Aorta (tissue), 5 donors: ENCODE data around the gene RBBP6. TPM values are rescaled to one million over a fixed set of nuclear protein-coding genes. Genes with fewer than 3 reads are reported as not detected.
A peak's percentile ranks its signal among the peaks of the same experiment; 100 is the strongest.

Experiments used
- ATAC-seq: fragments of 200-7000 bp; cut with Tn5 transposase; one replicate; pipeline ENCODE4 v1.9.1; 2022; ENCODE audit warnings: moderate library complexity; ENCODE audit not compliant: low FRiP score
- DNase-seq, 2 donors: peaks; one replicate each; pipeline ENCODE4 v3.0.0-alpha.2; 2020
- H3K27ac ChIP-seq, 2 donors: one replicate each; pipeline ENCODE4 v1.5.1; 2013; ENCODE audit warnings: low read length in 2 of 2, mild to moderate bottlenecking in 2 of 2, moderate library complexity in 2 of 2, control low read depth in 1 of 2, inconsistent platforms in 1 of 2, low read depth in 1 of 2
- H3K27me3 ChIP-seq, 2 donors: one replicate each; pipeline ENCODE4 v1.6.1; 2013; ENCODE audit warnings: control low read depth in 1 of 2, low read length in 1 of 2, mild to moderate bottlenecking in 1 of 2, moderate library complexity in 1 of 2; ENCODE audit not compliant: insufficient read depth in 2 of 2, control insufficient read depth in 1 of 2
- H3K36me3 ChIP-seq, 2 donors: one replicate each; pipeline ENCODE4 v1.6.1; 2013; ENCODE audit warnings: control low read depth in 1 of 2, low read length in 1 of 2, mild to moderate bottlenecking in 1 of 2; ENCODE audit not compliant: insufficient read depth in 2 of 2, control insufficient read depth in 1 of 2
- H3K4me1 ChIP-seq, 2 donors: one replicate each; pipeline ENCODE4 v1.6.1; 2013; ENCODE audit warnings: low read length in 2 of 2, control low read depth in 1 of 2, mild to moderate bottlenecking in 1 of 2, moderate library complexity in 1 of 2; ENCODE audit not compliant: insufficient read depth in 2 of 2, control insufficient read depth in 1 of 2
- H3K4me3 ChIP-seq, 2 donors: one replicate each; pipeline ENCODE4 v1.5.1; 2013; ENCODE audit warnings: low read length in 2 of 2, control low read depth in 1 of 2, mild to moderate bottlenecking in 1 of 2
- H3K9me3 ChIP-seq: one replicate; pipeline ENCODE4 v1.6.1; 2013; ENCODE audit warnings: mild to moderate bottlenecking, low read length; ENCODE audit not compliant: control insufficient read depth
- WGBS, 2 donors: extraction: QIAGEN DNeasy Blood & Tissue Kit; methylation state at CpG; one replicate each; pipeline ENCODE4 v1.1.7; 2013; 5-methylcytosine and 5-hydroxymethylcytosine counted together
- intact Hi-C, 2 donors: fragments of 100-400 bp; cut with DNase I; formaldehyde crosslinking; loops; one replicate each; pipeline versions ENCODE4 v1.14.2 to v1.15.0; 2022
- polyA plus RNA-seq, 2 donors: library from polyadenylated mRNA; stranded (reverse); fragments of 200-250 nt; gene quantifications; one replicate each; pipeline ENCODE4 v1.2.3, GENCODE V29; 2013
- total RNA-seq, 2 donors: library from RNA; stranded (reverse); fragmentation: NEBNext Ultra II Directional; extraction: Animal tissue kit (Norgen Biotek cat#: 25700); gene quantifications; one replicate each; pipeline ENCODE4 v1.2.1, GENCODE V29; 2021
- donor health status: healthy with polysubstance abuse.
- donor health status: Bipolar disorder and iron deficiency.
- donor health status: DM: no; HTN: no; CAD: no.
- donor health status: DM: no; HTN: no; CAD: no.
- donor health status: DM: yes; HTN: yes; CAD: no.

The RBBP6 gene
- total and polyA plus RNA-seq, 4 donors: 11.9 to 65.8 (median 54.0) TPM

DNA sequence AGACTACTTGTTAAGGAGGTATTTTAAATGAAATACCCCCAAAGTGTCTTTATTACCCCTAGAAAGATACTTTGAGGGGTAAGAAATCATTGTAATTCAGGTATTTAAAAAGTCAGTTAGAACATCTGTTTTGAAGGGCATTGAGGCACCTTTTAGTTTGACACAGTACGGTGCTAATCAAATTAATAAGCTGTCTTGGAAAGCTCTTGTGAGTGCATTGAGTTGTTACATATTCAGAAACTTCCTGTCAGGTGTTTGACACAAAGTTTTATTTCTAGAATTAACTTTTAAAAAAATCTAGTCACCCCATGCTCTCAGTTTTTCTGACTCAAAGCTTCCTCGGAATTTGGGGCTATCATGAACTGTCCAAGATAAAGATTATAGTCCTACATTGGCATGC is 4.6 kb downstream of the RBBP6 start:
- WGBS, 2 donors: 10 to 12% methylated on average over 2 of the region's 2 CpGs
- H3K9me3 ChIP-seq: no peaks in the 10 kb centered on the region
- H3K4me3 ChIP-seq: peak overlapping the region in 1 of 2 donors; percentile 21
- intact Hi-C loops: no loop called here
- H3K27me3 ChIP-seq: no peaks in the 10 kb centered on the region
- no peaks in the 10 kb centered on the region for H3K4me1 ChIP-seq
- H3K27ac ChIP-seq: no peak overlapping the region
- ATAC-seq (no peak), DNase-seq (no peak)
- no peaks in the 10 kb centered on the region for H3K36me3 ChIP-seq

DNA sequence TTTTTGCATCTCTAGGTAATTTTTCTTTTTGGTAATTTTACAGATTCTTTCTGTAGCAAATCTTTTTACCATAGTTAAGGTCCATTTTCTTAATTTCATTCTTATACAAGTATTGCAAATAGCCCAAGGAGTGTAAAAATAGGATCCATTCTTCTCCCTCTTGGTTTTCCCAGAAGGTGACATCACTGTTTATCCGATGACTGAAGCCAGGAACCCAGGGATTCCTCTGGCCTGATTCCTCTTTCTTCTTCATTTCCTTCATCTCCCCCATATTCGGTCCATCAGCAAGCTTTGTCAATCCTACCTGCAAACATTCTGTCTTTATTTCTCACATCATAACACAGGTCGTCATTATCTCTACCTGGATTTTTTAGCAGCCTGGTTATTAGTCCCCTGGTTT is 5.3 kb downstream of the RBBP6 start:
- ATAC-seq (no peak), DNase-seq (no peak)
- no peaks in the 10 kb centered on the region for H3K4me1 ChIP-seq
- no peaks in the 10 kb centered on the region for H3K9me3 ChIP-seq
- H3K36me3 ChIP-seq: no peaks in the 10 kb centered on the region
- WGBS, 2 donors: 24 to 27% methylated on average over 3 of the region's 3 CpGs
- intact Hi-C loops: no loop called here
- no peaks in the 10 kb centered on the region for H3K27me3 ChIP-seq
- no peak overlapping the region for H3K4me3 ChIP-seq
- H3K27ac ChIP-seq: no peak overlapping the region

GRCh38 chr16:24550295-24550694 is 10.9 kb downstream of the RBBP6 start:
- no peaks in the 10 kb centered on the region for H3K9me3 ChIP-seq
- no peak overlapping the region for H3K27ac ChIP-seq
- no peak for ATAC-seq
- no peak for DNase-seq
- H3K27me3 ChIP-seq: no peaks in the 10 kb centered on the region
- whole genome bisulfite sequencing, 2 donors: 95 to 98% methylated on average over 1 of the region's 1 CpG
- H3K4me1 ChIP-seq: peaks cover 0 to 2% of the 10 kb centered on the region in 2 donors
- H3K4me3 ChIP-seq: no peak overlapping the region
- intact Hi-C loops: no loop called here
- H3K36me3 ChIP-seq: no peaks in the 10 kb centered on the region

- ATAC-seq (no peak), DNase-seq (no peak)
- Histone ChIP-seq H3K36me3 (no peaks in the 10 kb centered on the region), H3K27me3 (no peaks in the 10 kb centered on the region), H3K4me3 (no peak overlapping the region), H3K9me3 (no peaks in the 10 kb centered on the region), H3K4me1 (peaks cover 0 to 2% of the 10 kb centered on the region in 2 donors), H3K27ac (no peak overlapping the region)
- intact Hi-C loops: no loop called here
- 85 to 96% methylated on average over 1 of the region's 1 CpG for WGBS, 2 donors
These were observed 13.4 kb downstream of the RBBP6 start for GRCh38 chr16:24552705-24553246.

GRCh38 chr16:24553983-24554382 is 14.6 kb downstream of the RBBP6 start:
- no peak overlapping the region for H3K4me3 ChIP-seq
- no peak for ATAC-seq
- no peak overlapping the region for H3K27ac ChIP-seq
- peaks cover 0 to 2% of the 10 kb centered on the region in 2 donors for H3K4me1 ChIP-seq
- peaks cover 0 to 2% of the 10 kb centered on the region in 2 donors for H3K36me3 ChIP-seq
- WGBS, 2 donors: 25 to 27% methylated on average over 1 of the region's 1 CpG
- no peak for DNase-seq
- intact Hi-C loops: no loop called here
- no peaks in the 10 kb centered on the region for H3K27me3 ChIP-seq
- H3K9me3 ChIP-seq: no peaks in the 10 kb centered on the region

GRCh38 chr16:24555346-24555872 is 16.0 kb downstream of the RBBP6 start:
- intact Hi-C loops: no loop called here
- DNase-seq (no peak), ATAC-seq (no peak)
- H3K9me3 ChIP-seq: no peaks in the 10 kb centered on the region
- H3K4me1 ChIP-seq: peaks cover 0 to 2% of the 10 kb centered on the region in 2 donors
- H3K36me3 ChIP-seq: peaks cover 0 to 2% of the 10 kb centered on the region in 2 donors
- H3K27ac ChIP-seq: no peak overlapping the region
- H3K27me3 ChIP-seq: no peaks in the 10 kb centered on the region
- no peak overlapping the region for H3K4me3 ChIP-seq
- 88 to 89% methylated on average over 6 of the region's 6 CpGs for WGBS, 2 donors

- no peaks in the 10 kb centered on the region for H3K9me3 ChIP-seq
- intact Hi-C loops: no loop called here
- no peaks in the 10 kb centered on the region for H3K4me1 ChIP-seq
- no peak for DNase-seq
- no peaks in the 10 kb centered on the region for H3K27me3 ChIP-seq
- H3K27ac ChIP-seq: no peak overlapping the region
- ATAC-seq: no peak
- H3K36me3 ChIP-seq: peaks cover 11% of the 10 kb centered on the region in 2 donors
- no peak overlapping the region for H3K4me3 ChIP-seq
These were observed 23.4 kb downstream of the RBBP6 start for GRCh38 chr16:24562811-24563210.

DNA sequence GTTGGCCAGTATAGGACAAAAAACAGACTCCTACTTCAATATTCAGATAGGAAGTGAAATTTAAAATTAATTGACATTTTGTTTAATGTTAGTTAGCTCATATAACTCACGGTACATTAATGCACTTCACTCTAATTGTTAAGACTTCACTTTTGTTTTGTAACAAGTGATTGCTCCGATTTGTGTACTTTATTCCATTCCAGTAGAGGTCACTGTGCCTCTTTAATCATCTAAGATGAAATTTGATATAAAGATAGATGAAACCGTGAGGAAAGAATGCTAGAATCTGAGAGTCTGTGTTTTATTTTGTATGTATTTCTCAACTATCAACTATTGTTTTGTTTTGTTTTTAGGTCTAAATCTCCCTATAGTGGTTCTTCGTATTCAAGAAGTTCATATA is 29.0 kb downstream of the RBBP6 start:
- H3K4me1 ChIP-seq: no peaks in the 10 kb centered on the region
- H3K4me3 ChIP-seq: no peak overlapping the region
- intact Hi-C loops: loop anchor here in 1 of 2 donors (5.0 kb wide), 1 partner anchor 234 kb away; no protein-coding TSS in a partner anchor
- DNase-seq (no peak), ATAC-seq (no peak)
- no peaks in the 10 kb centered on the region for H3K9me3 ChIP-seq
- H3K36me3 ChIP-seq: peaks cover 7 to 13% of the 10 kb centered on the region in 2 donors
- 65 to 78% methylated on average over 4 of the region's 4 CpGs for WGBS, 2 donors
- H3K27me3 ChIP-seq: no peaks in the 10 kb centered on the region
- H3K27ac ChIP-seq: no peak overlapping the region

GRCh38 chr16:24571096-24571495 is 31.7 kb downstream of the RBBP6 start:
- Histone ChIP-seq H3K4me1 (no peaks in the 10 kb centered on the region), H3K36me3 (peaks cover 2 to 6% of the 10 kb centered on the region in 2 donors), H3K4me3 (no peak overlapping the region), H3K27me3 (no peaks in the 10 kb centered on the region), H3K27ac (no peak overlapping the region), H3K9me3 (no peaks in the 10 kb centered on the region)
- intact Hi-C loops: loop anchor here in 1 of 2 donors (5.0 kb wide), 1 partner anchor 236 kb away; no protein-coding TSS in a partner anchor
- DNase-seq: no peak
- 88 to 94% methylated on average over 6 of the region's 6 CpGs for WGBS, 2 donors
- no peak for ATAC-seq
